Smooth muscle cell (in vitro differentiated cells): ENCODE measurements around the gene SPP1. TPM values are rescaled to one million over a fixed set of nuclear protein-coding genes. Genes with fewer than 3 reads are reported as not detected.

ENCODE experiments used
- DNase-seq: peaks from one replicate; lab custom pipeline; 2025; ENCODE audit not compliant: unreplicated experiment; lab: John Stamatoyannopoulos, UW
- H2AFZ ChIP-seq: fragments of 200-600 bp; sonication (generic); 2 replicates; pipeline ENCODE4 v1.6.0; 2016; ENCODE audit warnings: antibody characterized with exemption, low read depth, mild to moderate bottlenecking
- H3F3A ChIP-seq: fragments of 200-600 bp; sonication (generic); 2 replicates; pipeline ENCODE4 v1.6.0; 2017; ENCODE audit warnings: antibody characterized with exemption, low read depth
- H3K27ac ChIP-seq: fragments of 200-600 bp; sonication (generic); 2 replicates; pipeline ENCODE4 v1.5.1; 2016; ENCODE audit warnings: low read depth, mild to moderate bottlenecking
- H3K27me3 ChIP-seq: fragments of 200-600 bp; sonication (generic); 2 replicates; pipeline ENCODE4 v1.6.1; 2016; ENCODE audit warnings: low read depth, mild to moderate bottlenecking
- H3K36me3 ChIP-seq: fragments of 200-600 bp; sonication (generic); 2 replicates; pipeline ENCODE4 v1.5.1; 2016; ENCODE audit warnings: low read depth
- H3K4me1 ChIP-seq: fragments of 200-600 bp; sonication (generic); 2 replicates; pipeline ENCODE4 v1.5.1; 2016; ENCODE audit warnings: low read depth
- H3K4me2 ChIP-seq: fragments of 200-600 bp; sonication (generic); 2 replicates; pipeline ENCODE4 v1.6.0; 2016; ENCODE audit warnings: mild to moderate bottlenecking
- H3K4me3 ChIP-seq: fragments of 200-600 bp; sonication (generic); 2 replicates; pipeline ENCODE4 v1.5.1; 2016; ENCODE audit warnings: mild to moderate bottlenecking
- H3K79me2 ChIP-seq: fragments of 200-600 bp; sonication (generic); 2 replicates; pipeline ENCODE4 v1.6.0; 2016; ENCODE audit warnings: low read depth, mild to moderate bottlenecking
- H3K9ac ChIP-seq: fragments of 200-600 bp; sonication (generic); 2 replicates; pipeline ENCODE4 v1.6.0; 2016; ENCODE audit warnings: low read depth
- H3K9me3 ChIP-seq: fragments of 200-600 bp; sonication (generic); replicated peaks from 2 replicates; pipeline ENCODE4 v1.5.1; 2016; ENCODE audit warnings: low read depth
- H4K20me1 ChIP-seq: fragments of 200-600 bp; sonication (generic); 2 replicates; pipeline ENCODE4 v1.6.0; 2016; ENCODE audit warnings: low read depth
- CTCF ChIP-seq: fragments of 200-600 bp; sonication (generic); IDR thresholded peaks from 2 replicates; pipeline ENCODE4 v1.5.1; 2017; ENCODE audit warnings: borderline replicate concordance, mild to moderate bottlenecking, antibody characterized with exemption; ENCODE audit not compliant: insufficient read depth, poor library complexity, severe bottlenecking
- WGBS: methylation state at CpG from one replicate; pipeline ENCODE4 v1.1.7; 2016; ENCODE audit warnings: low lambda C conversion rate; 5-methylcytosine and 5-hydroxymethylcytosine counted together
- polyA plus RNA-seq: library from polyadenylated mRNA; unstranded; fragments of >200 nt; fragmentation: Nextera tagmentation; extraction: Ambion mirVana; gene quantifications from 2 replicates; pipeline ENCODE4 v1.2.1, GENCODE V29; 2016
- total RNA-seq: library from RNA; depleted of rRNA; stranded (reverse); fragments of >200 nt; gene quantifications from 2 replicates; pipeline ENCODE4 v1.2.3, GENCODE V29; 2014

The SPP1 gene
- total and polyA plus RNA-seq, 2 experiments from 2014 or later: 16.2 to 37.3 TPM

DNA sequence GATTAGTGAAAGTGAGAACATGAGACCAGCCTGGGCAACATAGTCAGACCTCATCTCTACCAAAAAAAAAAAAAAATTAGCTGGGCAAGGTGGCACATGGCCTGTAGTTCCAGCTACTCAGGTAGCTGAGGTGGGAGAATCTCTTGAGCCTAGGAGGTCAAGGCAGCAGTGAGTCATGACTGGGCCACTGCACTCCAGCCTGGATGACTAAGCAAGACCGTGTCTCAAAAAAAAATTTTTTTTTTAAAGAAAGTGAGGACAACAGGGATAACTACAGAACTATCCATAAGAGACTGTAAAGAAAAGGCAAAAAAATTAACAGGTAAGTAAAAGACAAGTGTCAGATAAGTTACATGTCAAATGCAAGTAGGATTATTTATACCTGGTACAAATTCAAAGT, 13.5 kb upstream of the SPP1 start:
- Histone ChIP-seq H3K27ac (no peak overlapping the region), H3F3A (no peaks in the 10 kb centered on the region), H3K36me3 (no peaks in the 10 kb centered on the region), H3K9me3 (no peaks in the 10 kb centered on the region), H3K27me3 (no peaks in the 10 kb centered on the region), H3K4me2 (no peak overlapping the region), H3K79me2 (no peaks in the 10 kb centered on the region), H3K9ac (no peak overlapping the region), H2AFZ (no peak overlapping the region), H3K4me1 (no peaks in the 10 kb centered on the region), H3K4me3 (no peak overlapping the region), H4K20me1 (no peaks in the 10 kb centered on the region)
- WGBS: 7% methylated on average over 1 of the region's 1 CpG
- no peak for DNase-seq
- TF ChIP-seq CTCF: no peak

GRCh38 chr4:87962398-87963146, 12.9 kb upstream of the SPP1 start:
- no peaks in the 10 kb centered on the region for H3K9me3 ChIP-seq
- no peaks in the 10 kb centered on the region for H3K4me1 ChIP-seq
- no peaks in the 10 kb centered on the region for H4K20me1 ChIP-seq
- no peaks in the 10 kb centered on the region for H3K36me3 ChIP-seq
- no peaks in the 10 kb centered on the region for H3K27me3 ChIP-seq
- no peak overlapping the region for H2AFZ ChIP-seq
- no peak overlapping the region for H3K27ac ChIP-seq
- H3K4me3 ChIP-seq: no peak overlapping the region
- TF ChIP-seq CTCF: no peak
- no peak overlapping the region for H3K9ac ChIP-seq
- H3F3A ChIP-seq: no peaks in the 10 kb centered on the region
- no peak for DNase-seq
- no peaks in the 10 kb centered on the region for H3K79me2 ChIP-seq
- H3K4me2 ChIP-seq: no peak overlapping the region
- WGBS: 81% methylated on average over 5 of the region's 5 CpGs

DNA sequence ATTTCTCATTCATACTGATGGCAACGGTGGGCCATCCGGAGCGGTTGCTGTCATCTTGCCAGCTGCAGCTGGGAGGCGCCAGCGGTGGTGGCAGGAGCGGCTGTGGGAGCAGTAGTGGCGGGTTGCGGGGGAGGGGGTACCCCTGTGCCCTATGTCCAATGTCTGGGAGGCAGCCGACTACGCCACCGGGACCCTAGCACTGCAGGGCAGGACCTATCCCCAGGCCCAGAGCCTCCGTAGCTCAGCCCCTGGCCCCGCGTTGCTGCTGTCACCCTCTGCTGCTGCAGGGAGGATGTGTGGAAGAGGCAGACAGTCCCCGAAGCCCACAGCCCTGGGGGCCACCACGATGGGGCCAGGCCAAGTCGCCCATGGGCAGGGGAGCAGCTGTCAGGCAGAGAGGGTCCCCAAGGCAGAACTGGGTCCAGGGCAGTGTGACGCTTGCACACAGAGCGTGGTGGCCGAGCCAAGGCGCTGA, 10.0 kb upstream of the SPP1 start:
- Histone ChIP-seq H3K36me3 (no peaks in the 10 kb centered on the region), H3K4me1 (no peaks in the 10 kb centered on the region), H3K27ac (no peak overlapping the region), H3K79me2 (no peaks in the 10 kb centered on the region), H2AFZ (no peak overlapping the region), H4K20me1 (no peaks in the 10 kb centered on the region), H3F3A (no peaks in the 10 kb centered on the region), H3K27me3 (no peaks in the 10 kb centered on the region), H3K4me2 (no peak overlapping the region), H3K4me3 (no peak overlapping the region), H3K9ac (no peak overlapping the region), H3K9me3 (no peaks in the 10 kb centered on the region)
- DNase-seq: no peak
- 83% methylated on average over 11 of the region's 21 CpGs for WGBS
- no peak for TF ChIP-seq CTCF

GRCh38 chr4:87966095-87966496, 9.4 kb upstream of the SPP1 start:
- Histone ChIP-seq H3F3A (no peaks in the 10 kb centered on the region), H3K27me3 (no peaks in the 10 kb centered on the region), H3K9me3 (no peaks in the 10 kb centered on the region), H3K79me2 (no peaks in the 10 kb centered on the region), H4K20me1 (no peaks in the 10 kb centered on the region), H2AFZ (no peak overlapping the region), H3K27ac (no peak overlapping the region), H3K9ac (no peak overlapping the region), H3K4me3 (no peak overlapping the region), H3K4me1 (no peaks in the 10 kb centered on the region), H3K4me2 (no peak overlapping the region), H3K36me3 (no peaks in the 10 kb centered on the region)
- 95% methylated on average over 9 of the region's 9 CpGs for WGBS
- no peak for DNase-seq
- TF ChIP-seq CTCF: no peak
